Measurements from ENCODE around the gene SPECC1. TPM values are rescaled to one million over a fixed set of nuclear protein-coding genes. Genes with fewer than 3 reads are reported as not detected.

The SPECC1 gene
- total and polyA plus RNA-seq, 8 donors, result 6.1 to 38.3 (median 7.1) TPM

DNA sequence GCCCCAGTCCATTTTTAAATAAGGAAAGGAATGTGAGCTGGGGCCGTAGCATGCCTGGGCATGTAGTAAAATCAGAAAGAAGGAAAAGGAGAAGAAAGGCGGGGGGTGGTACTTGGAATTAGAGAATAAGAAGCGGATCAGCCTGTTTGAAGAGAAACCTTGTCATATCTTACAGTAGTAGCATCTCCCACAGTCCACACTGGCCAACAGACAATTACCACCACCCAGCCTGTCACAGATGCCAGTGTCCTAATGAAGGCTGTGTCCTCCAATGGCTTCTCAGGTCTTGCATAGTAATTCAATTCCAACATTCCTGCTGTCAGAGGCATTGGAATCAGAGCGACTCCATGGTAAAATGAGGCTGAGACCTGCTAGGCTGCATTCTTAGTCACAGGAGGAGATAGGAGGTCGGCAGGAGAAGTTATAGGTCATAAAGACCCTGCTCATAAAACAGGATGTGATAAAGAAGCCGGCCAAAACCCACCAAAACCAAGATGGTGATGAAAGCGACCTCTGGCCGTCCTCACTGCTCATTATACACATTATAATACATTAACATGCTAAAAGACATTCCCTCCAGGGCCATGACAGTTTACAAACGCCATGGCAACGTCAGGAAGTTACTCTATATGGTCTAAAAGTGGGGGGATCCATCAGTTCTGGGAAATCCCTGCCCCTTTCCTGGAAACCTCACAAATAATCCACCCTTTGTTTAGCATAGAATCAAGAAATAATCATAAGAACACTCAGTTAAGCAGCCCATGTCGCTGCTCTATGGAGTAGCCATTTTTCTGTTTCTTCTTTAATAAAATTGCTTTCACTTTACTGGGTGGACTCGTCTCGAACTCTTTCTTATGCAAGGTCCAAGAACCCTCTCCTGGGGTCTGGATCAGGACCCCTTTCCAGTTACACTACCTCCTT lies 22.0 kb upstream of the SPECC1 start:
- no peak for ATAC-seq
- no peaks in the 10 kb centered on the region for H3K36me3 ChIP-seq
- no peak for DNase-seq
- TF ChIP-seq, protein P1, sequence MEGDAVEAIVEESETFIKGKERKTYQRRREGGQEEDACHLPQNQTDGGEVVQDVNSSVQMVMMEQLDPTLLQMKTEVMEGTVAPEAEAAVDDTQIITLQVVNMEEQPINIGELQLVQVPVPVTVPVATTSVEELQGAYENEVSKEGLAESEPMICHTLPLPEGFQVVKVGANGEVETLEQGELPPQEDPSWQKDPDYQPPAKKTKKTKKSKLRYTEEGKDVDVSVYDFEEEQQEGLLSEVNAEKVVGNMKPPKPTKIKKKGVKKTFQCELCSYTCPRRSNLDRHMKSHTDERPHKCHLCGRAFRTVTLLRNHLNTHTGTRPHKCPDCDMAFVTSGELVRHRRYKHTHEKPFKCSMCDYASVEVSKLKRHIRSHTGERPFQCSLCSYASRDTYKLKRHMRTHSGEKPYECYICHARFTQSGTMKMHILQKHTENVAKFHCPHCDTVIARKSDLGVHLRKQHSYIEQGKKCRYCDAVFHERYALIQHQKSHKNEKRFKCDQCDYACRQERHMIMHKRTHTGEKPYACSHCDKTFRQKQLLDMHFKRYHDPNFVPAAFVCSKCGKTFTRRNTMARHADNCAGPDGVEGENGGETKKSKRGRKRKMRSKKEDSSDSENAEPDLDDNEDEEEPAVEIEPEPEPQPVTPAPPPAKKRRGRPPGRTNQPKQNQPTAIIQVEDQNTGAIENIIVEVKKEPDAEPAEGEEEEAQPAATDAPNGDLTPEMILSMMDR (IDR thresholded peaks at IDR 0.05), result no peak
- H3K4me1 ChIP-seq, result no peaks in the 10 kb centered on the region
- no peak overlapping the region for H3K27ac ChIP-seq
- H3K4me3 ChIP-seq, result no peak overlapping the region
- intact Hi-C loops (cut with DNase I), result no loop called here
- no peaks in the 10 kb centered on the region for H3K27me3 ChIP-seq
- no peaks in the 10 kb centered on the region for H3K9me3 ChIP-seq

DNA sequence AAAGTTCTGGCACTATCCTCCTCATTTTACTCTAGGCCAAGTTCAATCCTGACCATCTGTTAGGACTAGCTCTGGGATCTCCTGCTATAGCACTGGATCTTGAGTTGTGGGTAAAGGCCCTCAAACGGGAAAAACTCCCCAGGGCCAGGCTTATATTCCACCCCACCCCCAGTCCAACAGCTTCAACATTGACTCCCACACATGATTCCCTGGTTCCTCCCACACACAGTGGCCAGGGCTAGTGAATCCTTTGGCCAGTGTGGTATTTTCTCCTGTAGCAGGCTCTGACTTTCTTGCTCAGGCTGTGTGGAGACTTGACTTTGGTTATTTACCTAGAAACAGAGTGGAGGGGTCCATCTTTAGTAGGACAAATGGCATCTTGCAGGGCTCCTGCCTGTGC lies 21.3 kb upstream of the SPECC1 start:
- Histone ChIP-seq H3K4me3 (no peak overlapping the region), H3K9me3 (no peaks in the 10 kb centered on the region), H3K27me3 (peaks cover 0 to 1% of the 10 kb centered on the region in 2 donors), H3K36me3 (no peaks in the 10 kb centered on the region), H3K4me1 (peaks cover under 1 to 2% of the 10 kb centered on the region in 2 donors), H3K27ac (no peak overlapping the region)
- DNase-seq (no peak), ATAC-seq (no peak)
- intact Hi-C loops (cut with DNase I), result no loop called here
- TF ChIP-seq, protein P1 (IDR thresholded peaks at IDR 0.05), result no peak

GRCh38 chr17:19991252-19991885 lies 17.8 kb upstream of the SPECC1 start:
- ATAC-seq (no peak), DNase-seq (no peak)
- H3K9me3 ChIP-seq, result no peaks in the 10 kb centered on the region
- TF ChIP-seq, protein P1 (IDR thresholded peaks at IDR 0.05), result no peak
- H3K27ac ChIP-seq, result no peak overlapping the region
- no peaks in the 10 kb centered on the region for H3K36me3 ChIP-seq
- H3K4me3 ChIP-seq, result no peak overlapping the region
- intact Hi-C loops (cut with DNase I), result loop anchor here in 1 of 2 donors (5.0 kb wide), 1 partner anchor 126 kb away; no protein-coding TSS in a partner anchor
- H3K27me3 ChIP-seq, result peaks cover 0 to 6% of the 10 kb centered on the region in 2 donors
- peaks cover 4 to 6% of the 10 kb centered on the region in 2 donors for H3K4me1 ChIP-seq

DNA sequence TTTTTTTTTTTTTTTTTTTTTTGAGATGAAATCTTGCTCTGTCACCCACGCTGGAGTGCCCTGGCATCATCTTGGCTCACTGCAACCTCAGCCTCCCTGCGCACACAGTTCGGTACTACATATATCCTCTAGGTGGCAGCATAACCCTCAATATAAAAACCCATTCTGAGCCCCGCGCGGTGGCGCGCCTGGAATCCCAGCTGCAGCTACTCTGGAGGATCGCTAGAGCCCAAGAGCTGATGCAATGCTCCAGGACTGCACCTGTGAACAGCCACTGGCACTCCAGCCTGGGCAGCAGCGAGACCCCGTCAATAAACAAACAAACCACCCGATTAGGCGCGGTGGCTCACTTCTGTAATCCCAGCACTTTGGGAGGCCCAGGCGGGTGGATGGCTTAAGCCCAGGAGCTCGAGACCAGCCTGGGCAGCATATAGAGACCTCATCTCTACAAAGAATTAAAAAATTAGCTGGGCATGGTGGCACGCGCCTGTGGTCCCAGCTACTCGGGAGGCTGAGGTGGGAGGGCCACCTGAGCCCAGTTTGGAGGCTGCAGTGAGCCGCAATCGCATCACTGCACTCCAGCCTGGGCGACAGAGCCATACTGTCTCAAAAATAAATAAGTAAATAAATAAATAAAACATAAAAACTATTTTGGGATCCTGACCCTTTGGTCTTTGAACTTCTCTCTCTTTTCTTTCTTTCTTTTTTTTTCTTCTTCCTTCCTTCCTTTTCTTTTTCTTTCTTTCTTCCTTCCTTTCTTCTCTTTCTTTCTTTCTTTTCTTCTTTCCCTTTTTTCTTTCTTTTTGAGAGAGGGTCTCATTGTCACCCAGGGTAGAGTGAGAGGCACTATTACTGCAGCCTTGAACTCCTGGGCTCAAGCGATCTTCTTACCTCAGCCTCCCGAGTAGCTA lies 16.1 kb upstream of the SPECC1 start:
- DNase-seq (peak; percentile 83 to 96 (median 90)), ATAC-seq (peak; percentile 100)
- H3K36me3 ChIP-seq, result no peaks in the 10 kb centered on the region
- TF ChIP-seq, protein P1 (IDR thresholded peaks at IDR 0.05), result peak; percentile 75 to 90
- H3K27me3 ChIP-seq, result peaks cover 0 to 6% of the 10 kb centered on the region in 2 donors
- peaks cover 4 to 6% of the 10 kb centered on the region in 2 donors for H3K4me1 ChIP-seq
- no peaks in the 10 kb centered on the region for H3K9me3 ChIP-seq
- H3K27ac ChIP-seq, result no peak overlapping the region
- H3K4me3 ChIP-seq, result no peak overlapping the region
- intact Hi-C loops (cut with DNase I), result loop anchor here in 1 of 2 donors (5.0 kb wide), 1 partner anchor 124 kb away; no protein-coding TSS in a partner anchor
